Right ventricle myocardium inferior (tissue), 1 donor: ENCODE data around the gene CFAP92. TPM values are rescaled to one million over a fixed set of nuclear protein-coding genes. Genes with fewer than 3 reads are reported as not detected.

Source experiments
- ATAC-seq: fragments of 200-7000 bp; cut with Tn5 transposase; one replicate; pipeline ENCODE4 v1.9.1; 2020; ENCODE audit warnings: mild to moderate bottlenecking, moderate library complexity
- DNase-seq: peaks from one replicate; pipeline ENCODE4 v3.0.0; 2021; ENCODE audit errors: missing footprints
- intact Hi-C: fragments of 100-400 bp; cut with DNase I; formaldehyde crosslinking; loops from one replicate; pipeline ENCODE4 v1.11.0; 2022
- total RNA-seq: library from RNA; stranded (reverse); fragmentation: NEBNext Ultra II Directional; extraction: Animal tissue kit (Norgen Biotek cat#: 25700); gene quantifications from one replicate; pipeline ENCODE4 v1.2.1, GENCODE V29; 2021
- donor health status: DM: no; HTN: yes; CAD: no; lungs with severe emphysema.

Gene CFAP92
- total RNA-seq, 1 donor from 2014 or later, result 0.49 TPM

- DNase-seq, result no peak
- no peak for ATAC-seq
- intact Hi-C loops, result no loop called here
Measured at GRCh38 chr3:128863560-128863959, 130.3 kb downstream of the CFAP92 start.

GRCh38 chr3:128861491-128861890, 132.4 kb downstream of the CFAP92 start:
- ATAC-seq, result no peak
- DNase-seq, result no peak
- intact Hi-C loops, result no loop called here

Other genes with a start within 250 kb of the CFAP92 start
- gene ACAD9, start 114.5 kb downstream of the CFAP92 start, total RNA-seq, result 42.0 TPM
- gene EFCC1, start 7.2 kb upstream of the CFAP92 start, total RNA-seq, result 2.3 TPM
- gene GP9, start 66.7 kb upstream of the CFAP92 start, total RNA-seq, result not detected
- gene RAB43, start 127.7 kb upstream of the CFAP92 start, total RNA-seq, result 3.4 TPM
- 25.1 TPM for gene ISY1, start 167.0 kb upstream of the CFAP92 start, total RNA-seq
- gene CNBP, start 189.8 kb upstream of the CFAP92 start, total RNA-seq, result 458 TPM